Breast epithelium (tissue), 4 donors: ENCODE results near the gene ACOX2. TPM values are rescaled to one million over a fixed set of nuclear protein-coding genes. Genes with fewer than 3 reads are reported as not detected.

Experiments
- DNase-seq, 2 donors: peaks; one replicate each; pipeline ENCODE4 v3.0.0-alpha.2; 2019; ENCODE audit warnings: low spot score in 2 of 2
- H3K27ac ChIP-seq, 2 donors: fragments of 200-600 bp; sonication (generic) in 1 of 2; one replicate each; pipeline ENCODE4 v1.5.1; 2016 to 2019; ENCODE audit warnings: mild to moderate bottlenecking in 1 of 2
- H3K27me3 ChIP-seq, 2 donors: fragments of 200-600 bp; sonication (generic) in 1 of 2; one replicate each; pipeline versions ENCODE4 v1.5.1 to v1.6.0; 2017 to 2019; ENCODE audit warnings: control low read depth in 1 of 2, mild to moderate bottlenecking in 1 of 2
- H3K36me3 ChIP-seq: fragments of 200-600 bp; one replicate; pipeline ENCODE4 v1.5.1; 2019
- H3K4me1 ChIP-seq, 2 donors: fragments of 200-600 bp; sonication (generic); one replicate each; pipeline ENCODE4 v1.5.1; 2016 to 2019; ENCODE audit warnings: control low read depth in 1 of 2
- H3K4me3 ChIP-seq, 3 donors: fragments of 200-600 bp; sonication (generic); 1 replicate in 2 of 3; 2 replicates in 1 of 3; pipeline ENCODE4 v1.5.1; 2016 to 2019; ENCODE audit warnings: mild to moderate bottlenecking in 3 of 3, moderate library complexity in 2 of 3
- H3K9me3 ChIP-seq, 2 donors: fragments of 200-600 bp; sonication (generic) in 1 of 2; one replicate each; pipeline ENCODE4 v1.5.1; 2016 to 2019; ENCODE audit warnings: control low read depth in 1 of 2
- CTCF ChIP-seq, 3 donors: fragments of 450-650 bp; IDR thresholded peaks; one replicate each; pipeline ENCODE4 v1.5.1; 2016 to 2017; ENCODE audit warnings: antibody characterized with exemption in 3 of 3, mild to moderate bottlenecking in 3 of 3, moderate library complexity in 3 of 3
- POLR2A ChIP-seq: fragments of 450-650 bp; IDR thresholded peaks from one replicate; pipeline ENCODE4 v1.6.1; 2016; ENCODE audit warnings: antibody characterized with exemption, mild to moderate bottlenecking, moderate library complexity
- POLR2AphosphoS5 ChIP-seq, 3 donors: sonication (generic); formaldehyde crosslinking; IDR thresholded peaks; one replicate each; pipeline ENCODE4 v1.6.1; 2017; ENCODE audit warnings: antibody characterized with exemption in 3 of 3
- intact Hi-C: fragments of 100-400 bp; cut with DNase I; formaldehyde crosslinking; loops from one replicate; pipeline ENCODE4 v1.15.1; 2023; ENCODE audit warnings: low total_unique reads
- total RNA-seq, 3 donors: library from RNA; depleted of rRNA; stranded (reverse); fragments of >200 nt; gene quantifications; one replicate each; pipeline ENCODE4 v1.1.0, GENCODE V29; 2016

The ACOX2 gene
- total RNA-seq, 3 donors from 2014 or later: 12.1 to 31.5 (median 17.6) TPM

GRCh38 chr3:58563386-58564035 lies 26.5 kb upstream of the ACOX2 start:
- H3K4me3 ChIP-seq: no peak overlapping the region
- no peaks in the 10 kb centered on the region for H3K4me1 ChIP-seq
- no peaks in the 10 kb centered on the region for H3K36me3 ChIP-seq
- no peak for TF ChIP-seq POLR2A
- no peak for TF ChIP-seq POLR2AphosphoS5 (IDR thresholded peaks at IDR 0.05)
- no peak for TF ChIP-seq CTCF (IDR thresholded peaks at IDR 0.05)
- intact Hi-C loops: no loop called here
- no peak overlapping the region for H3K27ac ChIP-seq
- no peaks in the 10 kb centered on the region for H3K27me3 ChIP-seq
- no peak for DNase-seq
- no peaks in the 10 kb centered on the region for H3K9me3 ChIP-seq

GRCh38 chr3:58562498-58562897 lies 25.5 kb upstream of the ACOX2 start:
- no peak for TF ChIP-seq POLR2A
- no peak for TF ChIP-seq CTCF (IDR thresholded peaks at IDR 0.05)
- TF ChIP-seq POLR2AphosphoS5 (IDR thresholded peaks at IDR 0.05): no peak
- Histone ChIP-seq H3K27ac (no peak overlapping the region), H3K36me3 (no peaks in the 10 kb centered on the region), H3K4me1 (no peaks in the 10 kb centered on the region), H3K4me3 (no peak overlapping the region), H3K9me3 (no peaks in the 10 kb centered on the region), H3K27me3 (no peaks in the 10 kb centered on the region)
- intact Hi-C loops: no loop called here
- DNase-seq: no peak

- H3K27ac ChIP-seq: no peak overlapping the region
- intact Hi-C loops: no loop called here
- TF ChIP-seq POLR2A (no peak), POLR2AphosphoS5 (IDR thresholded peaks at IDR 0.05) (no peak), CTCF (IDR thresholded peaks at IDR 0.05) (no peak)
- H3K9me3 ChIP-seq: no peaks in the 10 kb centered on the region
- no peaks in the 10 kb centered on the region for H3K4me1 ChIP-seq
- H3K27me3 ChIP-seq: no peaks in the 10 kb centered on the region
- no peaks in the 10 kb centered on the region for H3K36me3 ChIP-seq
- DNase-seq: no peak
- H3K4me3 ChIP-seq: no peak overlapping the region
Observed at GRCh38 chr3:58560771-58561311, 23.9 kb upstream of the ACOX2 start.

GRCh38 chr3:58559586-58559985 lies 22.6 kb upstream of the ACOX2 start:
- H3K9me3 ChIP-seq: no peaks in the 10 kb centered on the region
- H3K27ac ChIP-seq: no peak overlapping the region
- TF ChIP-seq POLR2AphosphoS5 (IDR thresholded peaks at IDR 0.05): no peak
- no peak for TF ChIP-seq CTCF (IDR thresholded peaks at IDR 0.05)
- TF ChIP-seq POLR2A: no peak
- H3K36me3 ChIP-seq: no peaks in the 10 kb centered on the region
- no peaks in the 10 kb centered on the region for H3K4me1 ChIP-seq
- no peak for DNase-seq
- intact Hi-C loops: no loop called here
- H3K4me3 ChIP-seq: no peak overlapping the region
- H3K27me3 ChIP-seq: no peaks in the 10 kb centered on the region

- Histone ChIP-seq H3K27ac (no peak overlapping the region), H3K4me1 (no peaks in the 10 kb centered on the region), H3K27me3 (no peaks in the 10 kb centered on the region), H3K9me3 (no peaks in the 10 kb centered on the region), H3K36me3 (no peaks in the 10 kb centered on the region), H3K4me3 (no peak overlapping the region)
- TF ChIP-seq CTCF (IDR thresholded peaks at IDR 0.05): no peak
- TF ChIP-seq POLR2AphosphoS5 (IDR thresholded peaks at IDR 0.05): no peak
- TF ChIP-seq POLR2A: no peak
- DNase-seq: no peak
- intact Hi-C loops: no loop called here
Observed at GRCh38 chr3:58557491-58557890, 20.5 kb upstream of the ACOX2 start.
